ENCODE results near the gene FKBP8.
"Not testable (repeated sequence)": the region's sequence is repeated elsewhere in the genome, so short reads cannot be mapped to it uniquely, and the experiment has no call there.

FKBP8 gene

DNA sequence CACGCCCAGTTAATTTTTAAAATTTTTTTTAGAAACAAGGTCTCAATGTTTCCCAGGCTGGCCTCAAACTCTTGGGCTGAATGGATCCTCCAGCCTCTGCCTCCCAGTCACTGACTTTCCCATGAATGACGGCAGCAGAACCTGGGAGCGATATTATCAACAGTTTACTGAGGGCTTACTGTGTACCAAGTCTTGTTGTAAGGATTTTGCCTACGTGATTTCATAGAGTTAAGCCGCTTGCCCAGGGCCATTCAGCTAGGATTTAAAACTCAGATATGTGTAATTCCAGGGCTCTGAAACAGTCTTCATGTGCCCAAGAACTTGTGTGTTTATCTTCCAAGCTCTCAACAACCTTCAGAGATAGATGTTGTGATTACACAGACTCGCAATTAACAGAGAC, 8.3 kb upstream of the FKBP8 start:
- H3K9me3 ChIP-seq (ENCODE audit: control insufficient read depth, low read length): no peaks in the 10 kb centered on the region
- no peaks in the 10 kb centered on the region for H3K27me3 ChIP-seq (ENCODE audit: control insufficient read depth, insufficient read depth, low read length)
- no peaks in the 10 kb centered on the region for H3K4me1 ChIP-seq (ENCODE audit: control insufficient read depth, insufficient read depth, low read length)
- H3K9ac ChIP-seq (ENCODE audit: low read length): no peak overlapping the region
- H3K4me3 ChIP-seq (ENCODE audit: low read length): no peak overlapping the region
- H3K36me3 ChIP-seq (ENCODE audit: control insufficient read depth, insufficient read depth, low read length): no peaks in the 10 kb centered on the region

DNA sequence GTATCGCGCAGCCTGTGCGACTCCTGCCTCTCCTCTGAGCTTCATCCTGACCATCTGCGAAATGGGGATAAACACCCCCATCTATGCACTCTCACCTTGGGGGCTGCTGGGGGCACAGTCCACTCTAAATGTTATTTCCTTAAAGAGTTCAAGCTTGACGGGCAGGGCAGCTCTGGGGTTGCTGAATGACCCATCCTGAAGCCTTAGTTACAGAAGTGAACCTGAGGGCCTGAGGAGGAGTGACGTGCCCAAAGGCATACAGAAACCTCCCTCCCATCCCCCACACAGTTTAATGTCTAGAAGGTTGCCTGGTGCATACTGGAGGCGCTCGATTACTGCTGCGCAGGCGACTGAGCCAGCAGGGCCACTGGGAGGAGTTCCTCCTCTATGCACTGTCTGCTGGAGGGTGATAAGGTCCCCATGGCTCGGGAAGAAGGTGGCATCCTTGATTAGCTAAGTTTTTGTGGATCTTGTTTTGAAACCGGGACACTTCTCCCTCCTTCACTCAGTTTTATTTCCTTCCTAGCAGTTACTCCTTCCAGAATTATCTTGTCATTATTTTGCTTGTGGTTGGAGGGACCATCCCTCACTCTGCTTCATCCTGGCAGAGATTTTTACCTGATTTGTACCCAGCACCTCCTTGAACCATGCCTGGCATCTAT, 572 bp upstream of the FKBP8 start:
- H3K9me3 ChIP-seq (ENCODE audit: control insufficient read depth, low read length): no peaks in the 10 kb centered on the region
- H3K4me3 ChIP-seq (ENCODE audit: low read length): peak overlapping the region; percentile 36
- no peaks in the 10 kb centered on the region for H3K36me3 ChIP-seq (ENCODE audit: control insufficient read depth, insufficient read depth, low read length)
- H3K27me3 ChIP-seq (ENCODE audit: control insufficient read depth, insufficient read depth, low read length): no peaks in the 10 kb centered on the region
- peak overlapping the region; percentile 62 for H3K9ac ChIP-seq (ENCODE audit: low read length)
- H3K4me1 ChIP-seq (ENCODE audit: control insufficient read depth, insufficient read depth, low read length): peaks cover 14% of the 10 kb centered on the region

GRCh38 chr19:18541992-18542940, 1.1 kb downstream of the FKBP8 start:
- Histone ChIP-seq H3K27me3 (ENCODE audit: control insufficient read depth, insufficient read depth, low read length) (no peaks in the 10 kb centered on the region), H3K4me1 (ENCODE audit: control insufficient read depth, insufficient read depth, low read length) (peaks cover 14% of the 10 kb centered on the region), H3K9ac (ENCODE audit: low read length) (peak overlapping the region; percentile 82), H3K9me3 (ENCODE audit: control insufficient read depth, low read length) (no peaks in the 10 kb centered on the region), H3K36me3 (ENCODE audit: control insufficient read depth, insufficient read depth, low read length) (no peaks in the 10 kb centered on the region), H3K4me3 (ENCODE audit: low read length) (no peak overlapping the region)

- Histone ChIP-seq H3K4me3 (ENCODE audit: low read length) (no peak overlapping the region), H3K9me3 (ENCODE audit: control insufficient read depth, low read length) (no peaks in the 10 kb centered on the region), H3K4me1 (ENCODE audit: control insufficient read depth, insufficient read depth, low read length) (peaks cover 14% of the 10 kb centered on the region), H3K9ac (ENCODE audit: low read length) (peak overlapping the region; percentile 82), H3K27me3 (ENCODE audit: control insufficient read depth, insufficient read depth, low read length) (no peaks in the 10 kb centered on the region), H3K36me3 (ENCODE audit: control insufficient read depth, insufficient read depth, low read length) (no peaks in the 10 kb centered on the region)
Measured at GRCh38 chr19:18541258-18541991, 1.9 kb downstream of the FKBP8 start.

- H3K36me3 ChIP-seq (ENCODE audit: control insufficient read depth, insufficient read depth, low read length): not testable (repeated sequence)
Measured at GRCh38 chr19:18540200-18540599, 3.2 kb downstream of the FKBP8 start.

DNA sequence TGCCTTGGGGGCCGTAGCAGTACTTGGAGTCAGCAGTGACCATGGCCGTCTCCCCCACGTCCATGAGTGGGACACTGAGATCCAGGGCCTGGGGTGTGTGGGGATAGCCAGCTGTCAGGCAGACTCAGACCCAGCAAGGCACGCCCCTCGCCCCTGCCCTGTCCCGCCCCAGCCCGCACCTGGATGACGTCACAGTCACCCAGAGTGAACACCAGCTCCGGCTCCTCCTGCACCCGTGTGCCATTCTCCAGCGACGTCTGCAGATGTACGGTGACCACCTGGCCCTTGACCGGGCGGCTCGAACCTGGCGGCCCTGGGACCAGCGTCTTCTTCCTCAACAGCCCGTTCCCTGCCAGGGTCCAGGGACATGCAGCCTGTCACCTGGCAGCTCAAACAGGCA, 4.0 kb downstream of the FKBP8 start:
- H3K9ac ChIP-seq (ENCODE audit: low read length): no peak overlapping the region
- H3K27me3 ChIP-seq (ENCODE audit: control insufficient read depth, insufficient read depth, low read length): no peaks in the 10 kb centered on the region
- no peaks in the 10 kb centered on the region for H3K36me3 ChIP-seq (ENCODE audit: control insufficient read depth, insufficient read depth, low read length)
- H3K4me1 ChIP-seq (ENCODE audit: control insufficient read depth, insufficient read depth, low read length): peaks cover 14% of the 10 kb centered on the region
- H3K9me3 ChIP-seq (ENCODE audit: control insufficient read depth, low read length): no peaks in the 10 kb centered on the region
- no peak overlapping the region for H3K4me3 ChIP-seq (ENCODE audit: low read length)

More at GRCh38 chr19:18540200-18540599, 3.2 kb downstream of the FKBP8 start:
- H3K4me3 ChIP-seq (ENCODE audit: low read length); H3K9me3 ChIP-seq (ENCODE audit: control insufficient read depth, low read length); H3K27me3 ChIP-seq (ENCODE audit: control insufficient read depth, insufficient read depth, low read length); H3K9ac ChIP-seq (ENCODE audit: low read length): not testable (repeated sequence)
- peaks cover 14% of the 10 kb centered on the region for H3K4me1 ChIP-seq (ENCODE audit: control insufficient read depth, insufficient read depth, low read length)

GRCh38 chr19:18538115-18538514, 5.3 kb downstream of the FKBP8 start:
- Histone ChIP-seq H3K36me3 (ENCODE audit: control insufficient read depth, insufficient read depth, low read length) (no peaks in the 10 kb centered on the region), H3K9ac (ENCODE audit: low read length) (no peak overlapping the region), H3K9me3 (ENCODE audit: control insufficient read depth, low read length) (no peaks in the 10 kb centered on the region), H3K4me3 (ENCODE audit: low read length) (no peak overlapping the region), H3K4me1 (ENCODE audit: control insufficient read depth, insufficient read depth, low read length) (peaks cover 9% of the 10 kb centered on the region), H3K27me3 (ENCODE audit: control insufficient read depth, insufficient read depth, low read length) (no peaks in the 10 kb centered on the region)

DNA sequence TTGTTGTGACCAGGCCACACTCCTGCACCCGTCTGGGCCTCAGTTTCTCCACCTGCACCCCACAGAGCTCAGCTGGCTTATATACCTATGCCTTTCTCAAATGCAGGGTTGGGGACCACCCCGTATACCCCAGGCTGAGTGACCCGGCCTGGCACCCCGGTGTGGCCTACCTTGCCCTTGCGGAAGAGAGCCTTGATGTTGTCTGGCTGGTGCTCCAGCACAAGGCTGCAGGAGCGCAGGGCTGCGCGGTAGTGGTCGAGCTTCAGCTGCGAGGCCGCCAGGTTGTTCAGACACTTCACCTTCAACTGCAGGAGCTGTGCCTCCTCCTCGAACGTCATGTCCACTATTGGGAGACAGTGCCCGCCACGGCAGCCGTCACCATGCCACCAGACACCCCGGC, 5.9 kb downstream of the FKBP8 start:
- H3K36me3 ChIP-seq (ENCODE audit: control insufficient read depth, insufficient read depth, low read length): peaks cover 5% of the 10 kb centered on the region

GRCh38 chr19:18536475-18536874, 6.9 kb downstream of the FKBP8 start:
- no peak overlapping the region for H3K9ac ChIP-seq (ENCODE audit: low read length)
- H3K36me3 ChIP-seq (ENCODE audit: control insufficient read depth, insufficient read depth, low read length): peaks cover 6% of the 10 kb centered on the region
- H3K27me3 ChIP-seq (ENCODE audit: control insufficient read depth, insufficient read depth, low read length): no peaks in the 10 kb centered on the region
- no peaks in the 10 kb centered on the region for H3K9me3 ChIP-seq (ENCODE audit: control insufficient read depth, low read length)
- H3K4me3 ChIP-seq (ENCODE audit: low read length): no peak overlapping the region
- H3K4me1 ChIP-seq (ENCODE audit: control insufficient read depth, insufficient read depth, low read length): no peaks in the 10 kb centered on the region

More for the DNA sequence above, 5.9 kb downstream of the FKBP8 start:
- no peak overlapping the region for H3K9ac ChIP-seq (ENCODE audit: low read length)
- no peaks in the 10 kb centered on the region for H3K27me3 ChIP-seq (ENCODE audit: control insufficient read depth, insufficient read depth, low read length)
- H3K4me3 ChIP-seq (ENCODE audit: low read length): no peak overlapping the region
- no peaks in the 10 kb centered on the region for H3K9me3 ChIP-seq (ENCODE audit: control insufficient read depth, low read length)
- peaks cover 7% of the 10 kb centered on the region for H3K4me1 ChIP-seq (ENCODE audit: control insufficient read depth, insufficient read depth, low read length)

DNA sequence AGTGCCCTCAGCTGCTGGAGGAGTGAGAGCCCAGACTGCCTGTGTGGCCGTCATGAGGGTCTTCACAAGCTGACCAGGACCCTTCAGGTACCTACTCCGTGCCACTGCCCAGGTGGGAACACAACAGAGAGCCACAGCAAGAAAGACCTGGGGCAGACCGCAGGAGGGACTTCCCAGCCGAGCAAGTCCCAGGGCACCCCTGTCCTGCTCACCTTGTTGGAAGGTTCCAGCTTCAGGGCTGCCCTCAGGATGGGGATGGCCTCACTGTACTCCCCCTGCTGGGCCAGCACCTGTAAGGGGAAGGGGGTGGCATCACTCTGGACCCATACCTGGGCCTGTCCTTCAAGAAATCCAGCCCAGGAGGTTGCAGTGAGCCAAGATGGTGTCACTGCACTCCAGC, 10.3 kb downstream of the FKBP8 start:
- peaks cover 6% of the 10 kb centered on the region for H3K36me3 ChIP-seq (ENCODE audit: control insufficient read depth, insufficient read depth, low read length)
- H3K9ac ChIP-seq (ENCODE audit: low read length): no peak overlapping the region
- H3K27me3 ChIP-seq (ENCODE audit: control insufficient read depth, insufficient read depth, low read length): no peaks in the 10 kb centered on the region
- no peaks in the 10 kb centered on the region for H3K4me1 ChIP-seq (ENCODE audit: control insufficient read depth, insufficient read depth, low read length)
- no peak overlapping the region for H3K4me3 ChIP-seq (ENCODE audit: low read length)
- no peaks in the 10 kb centered on the region for H3K9me3 ChIP-seq (ENCODE audit: control insufficient read depth, low read length)

DNA sequence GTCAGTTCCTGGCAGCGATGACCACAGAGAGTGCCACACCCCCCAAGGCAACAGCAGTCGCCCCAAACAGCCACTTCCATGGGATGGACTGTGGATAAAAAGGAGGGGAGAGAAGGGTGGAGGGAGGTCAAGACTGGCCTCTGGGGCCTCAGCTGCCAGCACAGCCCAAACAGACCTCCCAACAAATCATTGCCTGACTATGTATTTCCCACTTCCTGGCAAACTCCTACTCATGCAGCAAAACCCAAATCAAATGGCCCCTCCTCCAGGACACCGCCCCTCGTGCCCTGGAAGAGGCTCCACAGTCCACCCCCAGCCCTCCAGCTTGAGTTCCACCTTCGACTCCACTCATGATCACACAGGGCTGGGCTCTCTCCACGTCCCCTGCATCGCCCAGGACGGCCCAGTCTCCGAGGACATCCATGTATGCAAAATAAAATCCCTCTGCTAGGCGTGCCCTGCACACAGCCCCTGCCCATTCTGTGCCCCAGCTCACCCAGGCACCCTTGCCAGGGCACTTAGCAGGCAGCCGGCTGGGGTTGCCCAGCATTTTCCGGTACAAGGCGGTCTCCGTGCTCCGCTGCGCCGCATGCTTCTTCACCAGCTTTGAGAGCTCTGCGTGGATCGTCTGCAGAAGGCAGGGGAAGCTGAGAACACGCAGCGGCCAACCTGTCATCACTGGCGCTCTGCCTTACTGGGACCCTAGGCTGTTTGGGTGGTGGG, 11.0 kb downstream of the FKBP8 start:
- H3K36me3 ChIP-seq (ENCODE audit: control insufficient read depth, insufficient read depth, low read length): peaks cover 6% of the 10 kb centered on the region

More for the DNA sequence above, 11.0 kb downstream of the FKBP8 start:
- H3K9me3 ChIP-seq (ENCODE audit: control insufficient read depth, low read length): no peaks in the 10 kb centered on the region
- no peak overlapping the region for H3K4me3 ChIP-seq (ENCODE audit: low read length)
- no peaks in the 10 kb centered on the region for H3K4me1 ChIP-seq (ENCODE audit: control insufficient read depth, insufficient read depth, low read length)
- H3K27me3 ChIP-seq (ENCODE audit: control insufficient read depth, insufficient read depth, low read length): no peaks in the 10 kb centered on the region
- no peak overlapping the region for H3K9ac ChIP-seq (ENCODE audit: low read length)
